ENCODE measurements around the gene DAB1.
"Not testable (repeated sequence)": the region's sequence is repeated elsewhere in the genome, so short reads cannot be mapped to it uniquely, and the experiment has no call there.

The DAB1 gene

GRCh38 chr1:57088653-57089052 lies 335.2 kb downstream of the DAB1 start:
- DNase-seq (ENCODE audit: low read depth, low spot score) = no peak

GRCh38 chr1:57087660-57088059 lies 336.2 kb downstream of the DAB1 start:
- not testable (repeated sequence) for DNase-seq (ENCODE audit: low read depth, low spot score); H3K27me3 ChIP-seq (ENCODE audit: insufficient read depth, insufficient read length); H3K9me3 ChIP-seq (ENCODE audit: insufficient read depth, low read length); H3K9ac ChIP-seq (ENCODE audit: insufficient read length, low read depth); H3K4me1 ChIP-seq (ENCODE audit: insufficient read depth, insufficient read length); H3K36me3 ChIP-seq (ENCODE audit: insufficient read depth, insufficient read length, low read length); H3K4me3 ChIP-seq (ENCODE audit: insufficient read length, low read depth)

More at GRCh38 chr1:57088653-57089052, 335.2 kb downstream of the DAB1 start:
- Histone ChIP-seq H3K27me3 (ENCODE audit: insufficient read depth, insufficient read length) (no peaks in the 10 kb centered on the region), H3K36me3 (ENCODE audit: insufficient read depth, insufficient read length, low read length) (no peaks in the 10 kb centered on the region), H3K4me1 (ENCODE audit: insufficient read depth, insufficient read length) (no peaks in the 10 kb centered on the region), H3K9ac (ENCODE audit: insufficient read length, low read depth) (no peak overlapping the region), H3K4me3 (ENCODE audit: insufficient read length, low read depth) (no peak overlapping the region), H3K9me3 (ENCODE audit: insufficient read depth, low read length) (no peaks in the 10 kb centered on the region)
- no peak for TF ChIP-seq ZNF274 (IDR thresholded peaks at IDR 0.05; ENCODE audit: low read depth, low read length)
- no peak for TF ChIP-seq SUZ12 (IDR thresholded peaks at IDR 0.05; ENCODE audit: extremely low read depth, insufficient read depth, insufficient read length)
- TF ChIP-seq YY1 (IDR thresholded peaks at IDR 0.05; ENCODE audit: insufficient read depth, insufficient read length) = no peak

- Histone ChIP-seq H3K36me3 (ENCODE audit: insufficient read depth, insufficient read length, low read length) (no peaks in the 10 kb centered on the region), H3K9ac (ENCODE audit: insufficient read length, low read depth) (no peak overlapping the region), H3K9me3 (ENCODE audit: insufficient read depth, low read length) (no peaks in the 10 kb centered on the region), H3K4me3 (ENCODE audit: insufficient read length, low read depth) (no peak overlapping the region), H3K27me3 (ENCODE audit: insufficient read depth, insufficient read length) (no peaks in the 10 kb centered on the region), H3K4me1 (ENCODE audit: insufficient read depth, insufficient read length) (no peaks in the 10 kb centered on the region)
- DNase-seq (ENCODE audit: low read depth, low spot score) = no peak
- TF ChIP-seq SUZ12 (IDR thresholded peaks at IDR 0.05; ENCODE audit: extremely low read depth, insufficient read depth, insufficient read length) (no peak), ZNF274 (IDR thresholded peaks at IDR 0.05; ENCODE audit: low read depth, low read length) (no peak), YY1 (IDR thresholded peaks at IDR 0.05; ENCODE audit: insufficient read depth, insufficient read length) (no peak)
These were observed 337.7 kb downstream of the DAB1 start for GRCh38 chr1:57086154-57086553.

GRCh38 chr1:57084701-57085100 lies 339.2 kb downstream of the DAB1 start:
- no peak for DNase-seq (ENCODE audit: low read depth, low spot score)
- Histone ChIP-seq H3K9me3 (ENCODE audit: insufficient read depth, low read length) (no peaks in the 10 kb centered on the region), H3K4me1 (ENCODE audit: insufficient read depth, insufficient read length) (no peaks in the 10 kb centered on the region), H3K27me3 (ENCODE audit: insufficient read depth, insufficient read length) (no peaks in the 10 kb centered on the region), H3K36me3 (ENCODE audit: insufficient read depth, insufficient read length, low read length) (no peaks in the 10 kb centered on the region), H3K4me3 (ENCODE audit: insufficient read length, low read depth) (no peak overlapping the region), H3K9ac (ENCODE audit: insufficient read length, low read depth) (no peak overlapping the region)
- no peak for TF ChIP-seq ZNF274 (IDR thresholded peaks at IDR 0.05; ENCODE audit: low read depth, low read length)

- DNase-seq (ENCODE audit: low read depth, low spot score) = no peak
- H3K9me3 ChIP-seq (ENCODE audit: insufficient read depth, low read length) = no peaks in the 10 kb centered on the region
These were observed 341.0 kb downstream of the DAB1 start for GRCh38 chr1:57082711-57083439.

GRCh38 chr1:57079454-57080157 lies 344.3 kb downstream of the DAB1 start:
- H3K9me3 ChIP-seq (ENCODE audit: insufficient read depth, low read length) = no peaks in the 10 kb centered on the region
- TF ChIP-seq SUZ12 (IDR thresholded peaks at IDR 0.05; ENCODE audit: extremely low read depth, insufficient read depth, insufficient read length) = no peak
- TF ChIP-seq YY1 (IDR thresholded peaks at IDR 0.05; ENCODE audit: insufficient read depth, insufficient read length) = no peak
- TF ChIP-seq ZNF274 (IDR thresholded peaks at IDR 0.05; ENCODE audit: low read depth, low read length) = no peak
- H3K36me3 ChIP-seq (ENCODE audit: insufficient read depth, insufficient read length, low read length) = no peaks in the 10 kb centered on the region
- H3K4me1 ChIP-seq (ENCODE audit: insufficient read depth, insufficient read length) = no peaks in the 10 kb centered on the region
- no peak overlapping the region for H3K4me3 ChIP-seq (ENCODE audit: insufficient read length, low read depth)
- H3K27me3 ChIP-seq (ENCODE audit: insufficient read depth, insufficient read length) = no peaks in the 10 kb centered on the region
- DNase-seq (ENCODE audit: low read depth, low spot score) = no peak
- H3K9ac ChIP-seq (ENCODE audit: insufficient read length, low read depth) = no peak overlapping the region

More at GRCh38 chr1:57082711-57083439, 341.0 kb downstream of the DAB1 start:
- no peaks in the 10 kb centered on the region for H3K36me3 ChIP-seq (ENCODE audit: insufficient read depth, insufficient read length, low read length)
- H3K9ac ChIP-seq (ENCODE audit: insufficient read length, low read depth) = no peak overlapping the region
- H3K4me1 ChIP-seq (ENCODE audit: insufficient read depth, insufficient read length) = no peaks in the 10 kb centered on the region
- TF ChIP-seq YY1 (IDR thresholded peaks at IDR 0.05; ENCODE audit: insufficient read depth, insufficient read length) (no peak), SUZ12 (IDR thresholded peaks at IDR 0.05; ENCODE audit: extremely low read depth, insufficient read depth, insufficient read length) (no peak), ZNF274 (IDR thresholded peaks at IDR 0.05; ENCODE audit: low read depth, low read length) (no peak)
- H3K27me3 ChIP-seq (ENCODE audit: insufficient read depth, insufficient read length) = no peaks in the 10 kb centered on the region
- no peak overlapping the region for H3K4me3 ChIP-seq (ENCODE audit: insufficient read length, low read depth)

- Histone ChIP-seq H3K36me3 (ENCODE audit: insufficient read depth, insufficient read length, low read length) (no peaks in the 10 kb centered on the region), H3K4me1 (ENCODE audit: insufficient read depth, insufficient read length) (no peaks in the 10 kb centered on the region), H3K9me3 (ENCODE audit: insufficient read depth, low read length) (no peaks in the 10 kb centered on the region), H3K9ac (ENCODE audit: insufficient read length, low read depth) (no peak overlapping the region), H3K27me3 (ENCODE audit: insufficient read depth, insufficient read length) (no peaks in the 10 kb centered on the region), H3K4me3 (ENCODE audit: insufficient read length, low read depth) (no peak overlapping the region)
- DNase-seq (ENCODE audit: low read depth, low spot score) = no peak
- no peak for TF ChIP-seq ZNF274 (IDR thresholded peaks at IDR 0.05; ENCODE audit: low read depth, low read length)
- no peak for TF ChIP-seq SUZ12 (IDR thresholded peaks at IDR 0.05; ENCODE audit: extremely low read depth, insufficient read depth, insufficient read length)
- no peak for TF ChIP-seq YY1 (IDR thresholded peaks at IDR 0.05; ENCODE audit: insufficient read depth, insufficient read length)
These were observed 351.3 kb downstream of the DAB1 start for GRCh38 chr1:57072401-57073110.
